ENCODE results near the gene TRIM17. TPM values are rescaled to one million over a fixed set of nuclear protein-coding genes. Genes with fewer than 3 reads are reported as not detected.

Gene TRIM17
- total RNA-seq, 1 donor from 2014 or later = 1.3 TPM

DNA sequence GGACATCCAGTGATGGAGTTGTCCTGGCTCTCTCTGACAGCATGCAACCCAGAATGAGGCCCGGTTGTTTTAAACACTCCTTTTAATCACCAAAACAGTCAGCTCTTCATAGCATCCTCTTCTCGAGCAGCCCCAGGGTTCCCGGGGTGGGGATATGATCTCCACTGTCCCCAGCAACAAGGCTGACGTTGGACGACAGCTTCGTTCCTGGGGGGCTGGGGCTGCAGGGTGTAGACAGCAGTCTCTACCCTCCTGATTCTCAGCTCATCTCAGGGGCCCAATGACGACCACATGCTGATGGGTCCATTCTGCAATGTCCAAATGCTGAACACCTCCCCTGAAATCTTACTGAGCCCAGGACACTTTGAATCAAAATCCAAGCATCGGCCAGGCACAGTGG is 37.0 kb downstream of the TRIM17 start:
- peak overlapping the region; percentile 22 for H3K4me3 Mint-ChIP-seq (ENCODE audit: unreplicated experiment)
- no peaks in the 10 kb centered on the region for H3K27me3 Mint-ChIP-seq (ENCODE audit: unreplicated experiment)

DNA sequence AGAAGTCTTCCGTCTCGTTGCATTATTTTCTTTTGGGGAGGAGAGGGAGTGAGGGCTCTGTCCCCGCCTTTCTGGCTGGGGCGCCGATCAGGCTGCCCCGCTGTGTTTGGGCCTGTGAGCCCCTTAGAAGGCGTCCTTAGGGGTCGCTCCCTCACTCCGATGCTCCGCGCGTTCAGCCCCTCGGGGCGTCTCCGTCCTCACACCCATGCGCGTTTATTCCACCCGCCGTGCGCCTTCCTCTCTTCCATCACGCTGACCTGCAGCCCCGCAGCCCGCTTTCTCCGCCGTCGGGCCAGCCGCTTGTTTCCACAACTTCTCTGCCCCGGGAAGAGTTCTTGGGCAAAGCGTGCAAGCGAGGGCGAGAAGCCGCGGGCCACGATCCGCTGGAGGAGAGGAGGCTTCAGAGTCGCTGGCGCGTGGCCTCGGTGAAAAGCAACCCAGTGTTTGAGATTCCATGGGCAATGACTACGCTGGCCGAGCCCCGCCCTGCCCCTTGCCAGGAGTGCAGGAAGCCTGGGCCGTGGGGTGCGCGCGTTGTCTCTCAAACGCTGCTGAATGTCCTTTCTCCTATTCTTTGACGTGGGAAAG is 37.7 kb downstream of the TRIM17 start:
- TF ChIP-seq, protein P1, sequence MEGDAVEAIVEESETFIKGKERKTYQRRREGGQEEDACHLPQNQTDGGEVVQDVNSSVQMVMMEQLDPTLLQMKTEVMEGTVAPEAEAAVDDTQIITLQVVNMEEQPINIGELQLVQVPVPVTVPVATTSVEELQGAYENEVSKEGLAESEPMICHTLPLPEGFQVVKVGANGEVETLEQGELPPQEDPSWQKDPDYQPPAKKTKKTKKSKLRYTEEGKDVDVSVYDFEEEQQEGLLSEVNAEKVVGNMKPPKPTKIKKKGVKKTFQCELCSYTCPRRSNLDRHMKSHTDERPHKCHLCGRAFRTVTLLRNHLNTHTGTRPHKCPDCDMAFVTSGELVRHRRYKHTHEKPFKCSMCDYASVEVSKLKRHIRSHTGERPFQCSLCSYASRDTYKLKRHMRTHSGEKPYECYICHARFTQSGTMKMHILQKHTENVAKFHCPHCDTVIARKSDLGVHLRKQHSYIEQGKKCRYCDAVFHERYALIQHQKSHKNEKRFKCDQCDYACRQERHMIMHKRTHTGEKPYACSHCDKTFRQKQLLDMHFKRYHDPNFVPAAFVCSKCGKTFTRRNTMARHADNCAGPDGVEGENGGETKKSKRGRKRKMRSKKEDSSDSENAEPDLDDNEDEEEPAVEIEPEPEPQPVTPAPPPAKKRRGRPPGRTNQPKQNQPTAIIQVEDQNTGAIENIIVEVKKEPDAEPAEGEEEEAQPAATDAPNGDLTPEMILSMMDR (IDR thresholded peaks at IDR 0.05) = no peak
- Mint-ChIP-seq H3K36me3 (ENCODE audit: unreplicated experiment) (no peaks in the 10 kb centered on the region), H3K27ac (ENCODE audit: unreplicated experiment) (peak overlapping the region; percentile 17), H3K4me1 (ENCODE audit: unreplicated experiment) (peaks cover 15% of the 10 kb centered on the region), H3K27me3 (ENCODE audit: unreplicated experiment) (no peaks in the 10 kb centered on the region), H3K4me3 (ENCODE audit: unreplicated experiment) (peak overlapping the region; percentile 76), H3K9me3 (ENCODE audit: unreplicated experiment) (no peaks in the 10 kb centered on the region)
- no peak for DNase-seq (ENCODE audit: extremely low spot score, unreplicated experiment)

More for the DNA sequence above, 37.0 kb downstream of the TRIM17 start:
- DNase-seq (ENCODE audit: extremely low spot score, unreplicated experiment) = no peak
- H3K27ac Mint-ChIP-seq (ENCODE audit: unreplicated experiment) = no peak overlapping the region
- no peaks in the 10 kb centered on the region for H3K36me3 Mint-ChIP-seq (ENCODE audit: unreplicated experiment)
- TF ChIP-seq, protein P1 (IDR thresholded peaks at IDR 0.05) = no peak
- H3K9me3 Mint-ChIP-seq (ENCODE audit: unreplicated experiment) = no peaks in the 10 kb centered on the region
- H3K4me1 Mint-ChIP-seq (ENCODE audit: unreplicated experiment) = peaks cover 15% of the 10 kb centered on the region

DNA sequence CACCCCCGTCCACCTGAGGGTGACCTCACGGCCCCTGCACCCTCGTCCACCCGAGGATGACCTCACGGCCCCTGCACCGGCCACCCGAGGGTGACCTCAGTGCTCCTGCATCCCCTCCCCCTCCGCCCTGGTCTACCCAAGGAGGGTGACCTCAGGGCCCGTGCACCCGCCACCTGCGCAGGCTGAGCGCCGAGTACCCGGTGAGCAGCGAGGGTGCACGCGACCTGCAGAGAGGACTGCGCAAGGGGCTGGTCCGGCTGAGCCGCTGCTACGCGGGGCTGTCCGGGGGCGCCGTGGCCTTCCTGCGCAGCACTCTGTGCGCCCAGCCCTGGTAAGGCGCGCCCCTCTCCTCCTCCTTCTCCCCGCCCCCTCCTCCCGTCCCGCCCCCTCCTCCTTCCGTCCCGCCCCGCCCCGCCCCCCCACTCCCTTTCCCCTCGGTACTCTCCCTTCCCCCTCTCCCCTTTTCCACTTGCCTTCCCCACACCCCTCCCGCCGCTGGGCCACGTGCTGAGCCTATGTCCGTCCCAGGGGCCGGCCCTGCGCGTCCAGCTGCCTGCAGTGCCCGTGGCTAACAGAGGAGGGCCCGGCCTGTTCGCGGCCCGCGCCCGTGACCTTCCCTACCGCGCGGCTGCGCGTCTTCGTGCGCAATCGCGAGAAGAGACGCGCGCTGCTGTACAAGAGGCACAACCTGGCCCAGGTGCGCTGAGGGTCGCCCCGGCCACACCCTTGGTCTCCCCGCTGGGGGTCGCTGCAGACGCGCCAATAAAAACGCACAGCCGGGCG is 38.4 kb downstream of the TRIM17 start:
- peaks cover 15% of the 10 kb centered on the region for H3K4me1 Mint-ChIP-seq (ENCODE audit: unreplicated experiment)
- H3K9me3 Mint-ChIP-seq (ENCODE audit: unreplicated experiment) = no peaks in the 10 kb centered on the region
- H3K4me3 Mint-ChIP-seq (ENCODE audit: unreplicated experiment) = peak overlapping the region; percentile 76
- no peak for DNase-seq (ENCODE audit: extremely low spot score, unreplicated experiment)
- TF ChIP-seq, protein P1 (IDR thresholded peaks at IDR 0.05) = peak; percentile 76
- no peaks in the 10 kb centered on the region for H3K36me3 Mint-ChIP-seq (ENCODE audit: unreplicated experiment)
- no peaks in the 10 kb centered on the region for H3K27me3 Mint-ChIP-seq (ENCODE audit: unreplicated experiment)
- no peak overlapping the region for H3K27ac Mint-ChIP-seq (ENCODE audit: unreplicated experiment)

DNA sequence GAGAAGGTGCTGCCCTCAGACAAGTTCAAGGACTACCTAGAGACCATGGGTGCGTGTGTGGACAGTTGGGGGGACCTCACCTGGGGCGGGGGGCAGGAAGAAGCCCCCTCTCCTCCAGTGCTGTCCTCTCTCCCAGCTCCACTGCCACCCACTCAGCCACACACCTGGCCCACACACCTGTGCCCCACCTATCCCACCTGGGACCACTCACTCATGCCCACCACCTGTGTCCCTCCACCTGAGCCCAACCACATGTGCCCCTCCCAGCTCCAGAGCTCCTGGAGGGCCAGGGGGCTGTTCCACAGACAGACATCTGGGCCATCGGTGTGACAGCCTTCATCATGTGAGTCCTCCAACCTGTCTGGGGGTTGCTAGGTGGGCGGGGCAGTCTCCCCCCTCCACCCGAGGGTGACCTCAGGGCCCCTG is 39.0 kb downstream of the TRIM17 start:
- Mint-ChIP-seq H3K27me3 (ENCODE audit: unreplicated experiment) (no peaks in the 10 kb centered on the region), H3K4me3 (ENCODE audit: unreplicated experiment) (no peak overlapping the region), H3K9me3 (ENCODE audit: unreplicated experiment) (no peaks in the 10 kb centered on the region), H3K36me3 (ENCODE audit: unreplicated experiment) (no peaks in the 10 kb centered on the region), H3K4me1 (ENCODE audit: unreplicated experiment) (peaks cover 15% of the 10 kb centered on the region), H3K27ac (ENCODE audit: unreplicated experiment) (no peak overlapping the region)
- DNase-seq (ENCODE audit: extremely low spot score, unreplicated experiment) = no peak
- TF ChIP-seq, protein P1 (IDR thresholded peaks at IDR 0.05) = no peak
